Measurements from ENCODE around the gene PLCH1.

DNA sequence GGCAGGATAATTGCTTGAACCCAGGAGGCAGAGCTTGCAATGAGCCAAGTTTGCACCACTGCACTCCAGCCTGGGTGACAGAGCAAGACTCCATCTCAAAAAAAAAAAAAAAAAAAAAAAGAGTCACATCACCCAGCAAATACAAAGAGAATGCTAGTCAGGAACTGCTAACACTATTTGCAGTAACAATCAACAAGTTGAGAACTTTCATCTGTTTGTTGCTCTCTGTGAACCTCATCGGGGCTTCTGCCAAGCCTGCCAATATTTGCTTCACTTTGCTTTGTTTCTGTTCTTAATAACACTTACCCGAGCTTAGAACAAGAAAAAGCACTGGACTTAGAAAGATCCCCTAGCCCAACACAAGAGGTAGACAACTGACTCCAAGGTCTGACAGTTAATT is 76.9 kb downstream of the PLCH1 start:
- TF ChIP-seq, protein P1, sequence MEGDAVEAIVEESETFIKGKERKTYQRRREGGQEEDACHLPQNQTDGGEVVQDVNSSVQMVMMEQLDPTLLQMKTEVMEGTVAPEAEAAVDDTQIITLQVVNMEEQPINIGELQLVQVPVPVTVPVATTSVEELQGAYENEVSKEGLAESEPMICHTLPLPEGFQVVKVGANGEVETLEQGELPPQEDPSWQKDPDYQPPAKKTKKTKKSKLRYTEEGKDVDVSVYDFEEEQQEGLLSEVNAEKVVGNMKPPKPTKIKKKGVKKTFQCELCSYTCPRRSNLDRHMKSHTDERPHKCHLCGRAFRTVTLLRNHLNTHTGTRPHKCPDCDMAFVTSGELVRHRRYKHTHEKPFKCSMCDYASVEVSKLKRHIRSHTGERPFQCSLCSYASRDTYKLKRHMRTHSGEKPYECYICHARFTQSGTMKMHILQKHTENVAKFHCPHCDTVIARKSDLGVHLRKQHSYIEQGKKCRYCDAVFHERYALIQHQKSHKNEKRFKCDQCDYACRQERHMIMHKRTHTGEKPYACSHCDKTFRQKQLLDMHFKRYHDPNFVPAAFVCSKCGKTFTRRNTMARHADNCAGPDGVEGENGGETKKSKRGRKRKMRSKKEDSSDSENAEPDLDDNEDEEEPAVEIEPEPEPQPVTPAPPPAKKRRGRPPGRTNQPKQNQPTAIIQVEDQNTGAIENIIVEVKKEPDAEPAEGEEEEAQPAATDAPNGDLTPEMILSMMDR (IDR thresholded peaks at IDR 0.05): no peak
- TF ChIP-seq ZFX (IDR thresholded peaks at IDR 0.05; ENCODE audit: borderline replicate concordance): no peak

All from 22Rv1 (cell line).